GM18511 (cell line): ENCODE data around the gene ATXN7L3.

Experiments
- ATAC-seq: cut with Tn5 transposase; IDR thresholded peaks from one replicate; pipeline ENCODE4 v1.9.1; 2021; ENCODE audit warnings: mild to moderate bottlenecking, moderate library complexity; ENCODE audit not compliant: unreplicated experiment

ATXN7L3 gene

DNA sequence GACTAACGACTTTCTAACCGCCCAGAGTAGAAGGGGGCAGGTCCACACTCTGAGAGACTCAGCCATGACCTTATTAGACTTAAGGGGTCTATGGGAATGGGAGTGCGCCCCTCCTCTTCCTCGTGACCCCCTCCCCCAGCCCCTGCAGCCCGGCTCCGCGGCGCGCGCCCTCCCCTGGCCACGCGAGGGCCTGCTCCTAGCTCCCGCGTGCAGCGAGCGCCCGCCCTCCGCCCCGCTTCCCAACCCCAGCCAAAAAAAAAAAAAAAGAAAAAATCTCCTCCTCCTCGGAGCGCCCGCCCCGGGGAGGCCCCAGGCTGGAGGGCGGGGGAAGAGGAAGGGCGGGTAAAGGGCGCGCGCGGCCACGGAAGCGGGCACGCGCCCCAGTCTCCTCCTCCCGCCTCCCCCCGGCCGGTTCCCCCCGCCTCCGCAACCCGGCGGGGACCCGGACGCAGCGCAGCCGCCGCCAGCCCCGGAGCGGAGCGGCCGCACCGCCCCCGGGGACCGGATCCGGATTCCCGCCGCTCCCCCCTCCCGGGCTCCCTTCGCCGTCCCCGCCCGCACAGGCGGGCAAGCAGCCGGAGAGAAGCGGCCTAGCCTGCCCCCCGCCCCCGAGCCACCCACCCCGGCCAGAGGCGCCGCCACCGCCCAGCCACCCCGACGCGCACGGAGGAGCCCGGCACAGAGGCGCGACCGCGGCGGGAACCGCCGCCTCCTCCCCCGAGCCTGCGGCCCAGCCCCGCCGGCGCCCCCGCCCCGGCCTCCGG lies 18.8 kb upstream of the ATXN7L3 start:
- ATAC-seq = peak; percentile 33

DNA sequence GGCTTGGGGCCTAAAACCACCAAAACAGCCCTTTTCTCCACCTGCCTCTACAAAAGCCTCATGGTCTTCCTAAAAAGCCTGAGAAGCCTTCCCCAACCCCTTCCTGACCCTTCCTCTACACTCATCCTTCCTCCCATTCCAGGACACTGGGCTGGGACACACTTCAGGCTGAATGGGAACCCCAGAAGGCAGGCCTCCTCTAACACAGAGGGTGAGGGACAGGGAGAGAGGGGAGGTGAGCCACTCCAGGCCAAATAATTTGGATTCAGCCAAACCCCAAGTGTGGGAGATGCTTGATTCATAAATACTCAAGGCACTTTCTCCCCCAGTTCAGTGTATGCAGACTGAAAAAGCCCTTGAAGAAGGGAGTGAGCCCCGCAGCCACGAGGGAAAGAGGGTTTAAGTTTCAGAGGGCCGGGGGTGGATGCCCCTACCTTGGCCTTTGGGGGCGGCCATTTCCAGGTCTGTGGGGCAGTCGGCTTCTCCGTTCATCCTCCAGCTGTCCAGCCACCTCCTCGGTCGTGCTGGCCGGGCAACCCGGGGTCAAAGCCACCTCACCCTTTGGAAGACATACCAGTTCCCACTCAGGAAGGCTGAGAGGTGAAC lies 18.2 kb upstream of the ATXN7L3 start:
- ATAC-seq = no peak

DNA sequence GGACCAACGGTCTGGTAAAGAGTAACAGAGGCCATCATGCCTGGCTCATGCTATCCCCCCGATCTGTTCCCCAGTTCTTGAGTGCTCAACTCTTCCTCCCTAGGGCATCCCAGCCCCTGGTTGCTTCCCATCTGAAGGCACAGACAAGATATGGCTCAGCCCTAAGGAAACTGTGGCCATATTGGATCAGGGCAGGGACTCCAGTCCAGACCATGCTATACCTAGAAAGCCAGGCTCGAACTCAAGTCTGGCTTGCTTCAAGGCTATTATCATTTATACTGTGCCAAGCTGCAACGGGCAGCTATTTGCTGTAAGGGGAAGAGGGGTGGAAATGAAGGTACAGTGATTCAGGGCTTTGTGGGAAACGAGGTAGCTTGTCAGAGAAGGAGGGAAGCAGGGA lies 17.0 kb upstream of the ATXN7L3 start:
- no peak for ATAC-seq

DNA sequence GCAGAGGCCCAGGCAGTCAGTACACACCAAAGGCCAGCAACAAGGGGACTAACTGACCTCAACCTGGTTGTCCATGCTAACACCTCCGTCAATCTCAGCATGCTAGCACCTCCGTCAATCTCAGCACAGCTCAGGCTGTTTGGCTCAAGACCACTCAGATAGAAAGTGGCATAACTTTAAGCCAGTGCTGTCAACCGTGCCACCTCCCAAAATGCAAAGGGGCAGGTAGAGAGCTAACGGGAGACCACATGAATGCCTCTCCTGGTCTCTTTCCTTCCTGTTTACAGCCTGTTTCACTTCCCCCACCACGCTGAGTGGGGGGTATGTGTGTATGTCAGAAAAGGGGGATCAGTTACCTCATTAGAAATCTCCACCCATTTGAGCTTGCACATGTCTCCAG lies 16.5 kb upstream of the ATXN7L3 start:
- ATAC-seq = no peak

DNA sequence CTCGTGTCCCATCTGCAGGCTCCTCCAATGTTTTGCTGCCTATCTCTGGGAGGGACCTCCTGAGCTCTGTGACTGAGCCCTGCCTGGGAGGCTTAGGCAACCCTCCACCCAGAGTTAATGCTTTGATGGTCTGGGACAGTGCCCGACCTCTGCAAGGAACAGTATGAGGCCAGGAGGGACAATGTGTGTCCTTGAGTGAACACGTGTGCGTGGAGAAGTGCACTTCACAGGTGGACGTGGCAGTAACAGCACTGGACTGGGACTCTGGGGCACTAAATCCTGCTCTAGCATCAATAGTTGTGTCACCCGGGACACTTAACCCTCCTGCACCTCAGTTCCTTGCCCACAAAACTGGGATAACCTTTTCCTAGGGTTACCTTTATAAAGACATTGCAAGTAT lies 15.2 kb upstream of the ATXN7L3 start:
- ATAC-seq = no peak

DNA sequence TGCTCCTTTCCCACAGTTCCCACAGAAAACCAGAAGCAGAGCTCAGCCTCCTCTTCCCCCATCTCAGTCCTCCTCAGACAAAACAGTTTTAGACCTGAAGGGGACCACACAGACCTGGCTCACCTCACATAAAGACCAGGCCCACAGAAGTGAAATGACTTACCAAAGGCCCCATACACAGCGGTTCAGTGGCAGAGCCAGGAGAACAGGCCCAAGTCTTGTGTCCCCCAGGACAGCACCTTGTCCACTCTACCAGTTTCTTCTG lies 14.5 kb upstream of the ATXN7L3 start:
- ATAC-seq = no peak

DNA sequence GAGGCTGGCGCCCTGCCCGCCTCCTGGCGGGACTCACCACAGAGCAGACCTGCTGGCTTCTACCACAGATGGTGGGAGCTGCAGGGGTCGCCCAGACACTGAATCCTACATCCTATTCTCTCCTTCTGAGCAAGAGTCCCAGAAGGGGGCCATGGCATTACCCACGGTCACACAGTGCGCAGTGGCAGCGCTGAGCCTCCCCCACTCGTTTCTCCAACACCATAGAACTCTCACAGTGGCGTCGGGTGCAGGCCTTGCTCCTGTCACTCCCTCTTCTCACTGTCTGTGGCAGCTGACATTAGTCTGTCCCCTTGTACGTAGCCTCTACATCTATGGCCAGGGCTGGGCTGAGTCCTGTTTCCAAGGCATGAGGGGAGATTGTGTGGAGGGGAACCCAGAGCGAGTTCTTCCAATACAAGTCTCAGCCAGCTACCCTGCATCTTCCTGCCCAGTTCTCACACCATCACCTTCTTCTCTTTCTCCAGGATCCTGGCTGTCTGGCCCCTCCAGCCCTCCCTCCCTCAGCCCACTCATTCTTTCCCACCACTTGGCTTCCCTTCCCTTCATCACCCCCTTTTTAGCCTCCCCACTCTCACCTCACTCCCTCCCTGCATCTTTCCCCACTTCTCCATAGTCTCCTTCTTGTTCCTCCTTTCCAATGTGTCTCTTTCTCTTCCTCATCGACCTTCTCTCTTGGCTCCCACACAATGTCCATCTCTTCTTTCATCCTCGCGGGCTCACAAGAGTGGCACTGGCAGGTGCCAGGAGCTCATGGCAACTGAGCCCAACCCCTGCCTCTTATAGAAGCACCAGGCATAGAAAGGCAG lies 13.9 kb upstream of the ATXN7L3 start:
- no peak for ATAC-seq

DNA sequence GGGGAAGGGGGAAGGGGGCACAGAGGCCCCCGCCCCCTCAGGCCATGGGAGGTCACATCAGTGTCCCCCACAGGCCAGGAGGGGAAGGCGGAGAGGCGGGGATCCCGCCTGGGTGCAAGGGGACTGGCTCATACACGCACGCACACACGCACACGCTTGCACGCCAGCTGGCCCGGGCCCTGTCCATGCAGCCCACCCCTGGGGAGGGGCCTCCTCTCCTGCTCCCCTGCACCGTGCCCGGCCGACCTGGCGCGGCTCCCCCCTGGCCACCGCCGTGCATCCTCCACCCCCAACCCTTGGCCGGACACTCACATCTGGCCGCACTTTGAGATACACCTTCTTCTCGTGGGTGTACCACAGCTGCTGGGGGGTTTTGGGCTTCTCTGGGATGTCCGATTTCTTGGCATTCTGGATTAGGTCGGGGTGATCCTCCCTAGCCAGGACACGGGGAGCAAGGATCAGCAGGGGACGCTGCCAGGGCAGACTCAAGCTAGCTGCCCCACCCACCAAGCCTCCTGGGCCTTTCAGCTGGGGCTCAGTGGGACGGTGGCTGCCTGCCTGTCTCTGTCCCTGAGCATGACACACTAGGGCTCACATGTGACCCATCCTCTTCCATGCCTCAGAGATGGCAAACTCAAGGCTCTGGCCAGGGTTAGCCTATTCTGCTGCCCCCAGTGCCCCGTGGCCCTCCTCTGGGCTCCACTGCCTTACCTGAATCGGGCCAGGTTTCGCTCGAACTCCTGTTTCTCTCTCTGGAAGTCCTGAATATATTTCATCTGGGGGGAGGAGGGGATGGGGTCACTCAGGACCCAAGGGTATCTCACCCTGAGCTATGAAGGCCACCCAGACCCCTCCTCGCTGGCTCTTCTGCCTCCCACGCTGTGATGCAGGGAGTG lies 13.1 kb upstream of the ATXN7L3 start:
- ATAC-seq = no peak

DNA sequence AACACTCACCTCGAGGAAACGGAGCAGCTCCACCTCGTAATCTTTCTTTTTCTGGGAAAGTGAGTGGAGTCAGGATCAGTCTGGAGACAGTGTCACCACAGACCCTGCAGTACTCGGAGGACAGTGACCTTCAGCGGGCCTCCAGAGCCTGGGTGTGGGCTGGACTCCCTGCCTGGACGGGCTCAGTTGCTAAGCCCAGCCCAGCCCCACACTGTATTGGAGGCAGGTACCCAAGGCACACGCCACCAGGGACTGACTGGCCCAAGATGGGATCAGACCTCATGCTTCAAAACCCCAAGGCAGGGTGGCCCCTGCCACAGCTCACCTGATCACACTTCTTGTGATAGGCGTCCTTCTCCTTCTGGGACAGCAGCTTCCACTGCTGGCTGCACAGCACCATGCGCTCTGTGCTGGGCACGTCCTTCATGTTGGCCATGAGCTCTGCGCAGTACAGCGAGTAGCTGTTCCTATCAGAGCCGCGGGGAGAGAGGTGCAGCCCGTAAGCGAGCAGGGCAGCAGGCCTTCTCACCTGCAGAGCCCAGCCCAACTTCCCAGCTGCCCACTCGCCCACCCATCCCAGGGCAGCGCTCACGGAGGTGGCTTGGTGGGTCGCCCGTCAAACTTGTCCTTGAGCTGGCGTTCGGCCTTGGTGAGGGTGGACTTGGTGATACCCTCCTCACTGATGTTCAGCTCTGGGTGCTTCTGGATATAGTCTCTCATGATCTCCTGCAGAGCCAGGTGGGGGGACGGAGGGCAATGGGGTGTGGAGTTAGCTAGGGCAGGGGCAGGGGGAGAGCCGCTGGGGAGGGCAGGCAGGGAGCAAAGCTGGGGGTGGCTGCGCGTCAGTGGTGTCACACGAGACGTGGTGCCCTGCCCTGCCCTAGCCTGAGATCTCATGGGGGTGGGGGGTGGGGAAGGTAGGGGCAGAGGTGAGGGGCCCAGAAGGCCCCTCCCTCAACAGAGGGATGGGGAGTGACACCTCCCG lies 11.9 kb upstream of the ATXN7L3 start:
- no peak for ATAC-seq

DNA sequence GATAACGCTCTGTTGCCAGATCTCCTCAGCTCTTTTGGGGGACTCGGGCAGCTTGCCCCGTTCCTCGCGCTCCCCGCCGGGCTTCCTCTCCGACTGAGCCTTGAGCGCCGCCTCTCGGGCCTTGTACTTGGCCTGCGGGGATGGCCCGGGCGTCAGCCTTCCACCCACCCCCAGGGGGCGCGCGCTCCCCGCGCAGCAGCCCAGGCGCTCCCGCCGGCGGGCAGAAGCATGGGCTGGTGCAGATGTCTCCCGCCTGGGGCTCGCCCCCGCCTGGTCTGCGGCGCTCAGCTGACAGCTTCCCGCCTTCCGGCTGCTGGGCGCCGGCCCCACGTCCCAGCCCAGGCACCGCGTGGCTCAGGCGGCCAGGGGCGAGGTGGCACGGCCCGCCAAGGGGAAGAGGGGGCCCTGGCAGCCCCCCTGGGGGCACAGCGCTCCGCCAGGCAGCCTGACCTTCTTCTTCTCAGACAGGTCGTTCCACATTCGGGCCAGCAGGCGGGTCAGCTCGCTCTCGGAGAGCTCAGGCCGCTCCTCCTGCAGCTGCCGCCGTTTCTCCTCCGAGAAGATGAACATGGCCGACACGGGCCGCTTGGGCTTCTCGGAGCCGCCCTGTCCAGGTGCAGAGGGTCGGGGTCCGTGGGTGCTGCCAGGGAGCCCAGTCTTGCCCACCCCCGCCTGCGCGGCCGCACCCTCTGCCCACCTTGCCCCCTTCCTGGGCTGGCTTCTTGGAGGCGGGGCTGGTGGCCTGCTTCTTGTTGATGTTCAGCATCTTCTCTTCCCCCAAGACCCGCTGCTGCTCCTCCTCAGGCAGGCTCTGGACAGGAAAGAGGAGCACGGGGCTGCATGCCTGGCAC lies 10.9 kb upstream of the ATXN7L3 start:
- ATAC-seq = peak; percentile 82

DNA sequence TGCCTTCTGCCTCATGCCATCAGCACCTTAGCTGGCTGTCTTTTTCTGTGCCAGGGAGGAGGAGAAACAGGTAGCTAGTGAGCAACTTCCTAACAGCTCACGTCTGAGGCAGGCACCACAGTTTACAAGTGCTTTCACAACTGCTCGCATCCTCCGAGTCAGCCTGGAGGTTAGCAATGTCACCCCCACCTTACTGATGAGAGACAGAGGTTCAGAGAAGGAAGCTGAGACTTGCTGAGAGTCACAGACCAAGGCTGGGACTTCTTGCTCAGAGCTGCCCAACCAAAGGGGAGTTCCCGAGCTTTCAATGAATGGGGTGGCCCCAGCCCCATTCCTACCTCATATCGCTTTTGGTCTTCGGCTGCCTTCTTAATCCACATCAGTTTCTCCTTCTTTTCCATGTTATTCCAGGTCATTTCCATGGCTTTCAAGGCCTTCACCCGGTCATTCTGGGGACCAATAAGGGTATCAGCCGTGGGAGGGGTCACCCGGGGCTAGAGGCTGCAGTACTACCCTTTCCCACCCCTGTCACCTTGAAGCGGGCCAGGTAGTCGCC lies 10.2 kb upstream of the ATXN7L3 start:
- ATAC-seq = peak; percentile 50

DNA sequence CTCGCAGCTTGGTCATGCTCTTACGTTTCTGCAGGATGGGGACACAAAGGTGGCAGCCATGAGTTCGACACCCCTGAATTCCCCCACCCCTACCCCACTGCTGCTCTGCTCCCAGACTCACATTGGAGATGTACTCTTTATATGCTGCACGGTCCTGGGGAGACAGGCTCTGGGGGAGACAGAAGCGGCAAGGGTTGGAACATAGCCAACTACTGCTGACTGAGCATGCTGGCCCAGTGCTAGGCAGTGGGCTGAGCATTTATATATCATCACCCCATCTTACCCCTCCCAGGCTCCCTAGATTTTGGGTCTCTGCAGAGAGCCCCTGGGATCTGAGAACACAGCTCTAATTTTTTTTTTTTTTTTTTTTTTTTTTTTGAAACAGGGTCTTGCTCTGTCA lies 8.1 kb upstream of the ATXN7L3 start:
- ATAC-seq = no peak

DNA sequence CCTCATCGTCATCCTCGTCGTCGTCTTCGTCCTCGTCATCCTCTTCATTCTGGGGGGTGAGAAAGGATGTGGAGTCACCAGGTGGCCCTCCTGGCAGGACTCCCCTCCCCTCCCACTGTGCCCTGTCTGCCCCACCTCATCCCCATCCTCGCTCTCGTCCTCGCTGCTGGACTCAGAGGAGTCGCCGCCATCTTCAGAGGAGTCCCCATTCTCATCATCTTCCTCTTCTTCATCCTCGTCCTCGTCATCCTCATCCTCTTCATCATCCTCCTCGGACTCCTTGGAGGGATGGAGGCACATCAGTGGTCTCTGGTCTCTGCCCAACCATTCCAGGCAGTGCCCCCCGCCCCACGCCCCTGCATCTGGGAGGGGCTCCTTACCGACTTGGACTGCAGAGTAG lies 7.6 kb upstream of the ATXN7L3 start:
- ATAC-seq = no peak

DNA sequence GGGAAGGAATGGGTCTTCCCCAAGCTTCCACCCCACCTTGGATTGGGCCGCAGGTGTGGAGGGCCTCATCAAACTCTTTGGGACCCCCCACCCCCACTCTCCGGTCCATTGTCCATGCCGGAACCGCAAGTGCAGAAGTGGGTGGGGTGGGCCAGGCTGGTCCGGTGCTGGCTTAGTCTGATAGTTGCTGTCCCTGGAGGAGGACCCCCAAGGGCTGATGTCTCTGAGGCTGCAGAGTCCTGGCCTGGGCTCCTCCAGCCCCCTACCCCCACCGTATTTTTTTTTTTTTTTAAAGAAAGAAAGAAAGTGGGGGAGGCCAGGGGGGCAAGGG lies 7.1 kb upstream of the ATXN7L3 start:
- ATAC-seq = no peak

DNA sequence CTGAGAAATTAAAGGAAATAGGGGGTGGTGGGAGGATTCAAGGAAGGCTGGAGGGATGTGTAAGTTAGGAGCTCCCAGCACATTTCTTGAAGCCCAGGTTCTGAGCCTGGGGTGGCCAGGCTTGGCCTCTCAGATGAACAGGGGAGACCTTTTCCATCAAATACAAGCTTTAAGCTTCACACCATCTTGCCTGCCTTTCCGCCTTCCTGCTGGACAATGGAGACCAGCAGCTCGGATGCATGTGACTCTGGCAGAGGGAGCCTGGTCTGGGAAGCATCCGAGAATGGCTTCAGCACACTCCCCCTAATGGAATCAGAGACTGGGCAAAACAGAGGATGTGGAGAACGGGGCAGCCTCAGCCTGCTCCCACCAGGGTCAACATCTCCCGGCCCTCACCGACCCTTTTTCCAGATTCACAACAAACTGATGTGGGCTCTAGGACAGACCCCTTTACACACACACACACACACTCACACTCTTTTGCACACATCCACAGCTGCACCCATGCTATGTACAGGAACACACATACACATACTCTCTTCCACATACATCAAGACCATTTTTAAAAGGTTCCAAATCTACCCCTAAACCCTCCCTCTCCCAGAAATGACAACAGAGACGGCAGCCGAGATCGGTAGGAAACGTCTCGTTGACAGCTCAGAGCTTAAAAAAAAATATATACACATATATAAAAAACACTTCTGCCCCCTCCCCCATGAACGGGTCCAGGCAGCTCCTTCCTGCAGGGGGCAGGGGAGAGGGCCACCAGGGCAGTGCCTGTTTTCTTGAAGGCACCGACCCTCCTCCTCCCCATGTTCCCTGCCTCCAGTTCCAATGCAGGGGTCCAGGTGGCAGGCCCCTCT lies 6.5 kb upstream of the ATXN7L3 start:
- no peak for ATAC-seq

DNA sequence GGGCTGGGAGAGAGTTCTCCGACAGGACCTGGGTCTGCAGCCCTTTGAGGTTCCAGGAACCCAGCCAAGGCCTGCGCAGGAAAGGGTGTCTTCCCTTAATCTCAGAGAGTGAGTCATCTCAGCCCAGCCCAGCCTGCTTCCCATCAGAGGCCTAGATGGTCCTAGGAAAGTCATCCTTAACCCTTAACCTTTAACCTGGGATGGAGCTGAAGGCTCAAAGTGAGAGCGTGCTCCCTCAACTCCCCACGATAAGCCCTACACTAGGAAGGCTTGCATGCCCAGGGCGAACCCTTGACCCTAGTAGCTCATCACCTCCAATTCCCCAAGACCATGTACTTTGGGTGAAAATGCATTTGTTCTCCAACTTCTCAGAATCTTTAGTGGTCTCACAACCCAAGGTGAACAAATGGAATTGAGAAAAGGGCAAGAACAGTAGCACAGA lies 4.8 kb upstream of the ATXN7L3 start:
- no peak for ATAC-seq

DNA sequence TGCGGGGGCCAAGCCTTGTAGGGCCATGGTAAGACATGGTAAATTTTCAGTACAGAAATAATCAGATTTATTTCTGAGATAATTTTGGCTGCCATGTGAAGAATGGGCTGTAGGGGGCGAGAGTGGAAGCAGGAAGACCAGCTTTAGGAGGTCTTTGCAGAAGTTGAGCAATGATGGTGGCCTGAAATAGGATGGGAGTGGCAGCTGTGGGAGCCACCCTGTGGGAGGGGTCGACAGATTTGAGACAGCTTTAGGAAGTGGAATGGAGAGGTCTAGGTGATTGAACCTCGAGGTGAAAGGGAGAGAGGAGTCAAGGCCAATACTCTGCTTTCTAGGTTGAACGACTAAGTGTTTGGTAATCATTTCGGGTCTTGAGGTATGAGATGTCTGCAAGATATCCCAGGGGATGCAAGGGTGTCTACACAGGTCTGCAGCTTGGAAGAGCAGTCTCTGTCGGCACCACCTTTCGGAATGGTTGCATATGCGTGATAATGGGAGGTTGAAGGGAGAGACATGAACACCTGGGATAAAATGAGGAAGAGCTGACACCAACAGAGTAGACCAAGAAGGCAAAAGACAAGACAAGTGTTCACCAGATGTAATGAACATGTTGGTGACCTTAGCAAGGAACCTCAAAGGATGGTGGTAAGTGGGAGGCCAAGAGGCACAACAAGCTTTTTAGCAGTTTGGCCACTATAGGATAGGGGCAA lies 4.2 kb upstream of the ATXN7L3 start:
- ATAC-seq = no peak
